Ovary (tissue), 9 donors: ENCODE measurements around the gene ARID2. TPM values are rescaled to one million over a fixed set of nuclear protein-coding genes. Genes with fewer than 3 reads are reported as not detected.

Source experiments
- DNase-seq, 5 donors: peaks; one replicate each; pipeline ENCODE4 v3.0.0-alpha.2; 2019 to 2020
- H3K27ac ChIP-seq, 2 donors: fragments of 200-600 bp; one replicate each; pipeline versions ENCODE4 v1.5.1 to v1.8.0; 2019 to 2022
- H3K27me3 ChIP-seq: fragments of 200-600 bp; one replicate; pipeline ENCODE4 v1.8.0; 2022
- H3K36me3 ChIP-seq: fragments of 200-600 bp; sonication (generic); one replicate; pipeline ENCODE4 v1.5.1; 2019
- H3K4me1 ChIP-seq: one replicate; pipeline ENCODE4 v1.8.1; 2013; ENCODE audit warnings: mild to moderate bottlenecking, moderate library complexity; ENCODE audit not compliant: insufficient read depth
- H3K4me3 ChIP-seq: fragments of 200-600 bp; sonication (generic); one replicate; pipeline ENCODE4 v1.5.1; 2017
- H3K9me3 ChIP-seq, 2 donors: fragments of 200-600 bp in 1 of 2; sonication (generic) in 1 of 2; one replicate each; pipeline versions ENCODE4 v1.5.1 to v1.8.1; 2013 to 2019; ENCODE audit warnings: mild to moderate bottlenecking in 1 of 2, moderate library complexity in 1 of 2
- CTCF ChIP-seq, 3 donors: fragments of 450-650 bp in 2 of 3; fragments of 200-600 bp in 1 of 3; IDR thresholded peaks; one replicate each; pipeline versions ENCODE4 v1.5.1 to v1.8.0; 2016 to 2022; ENCODE audit warnings: antibody characterized with exemption in 3 of 3, mild to moderate bottlenecking in 1 of 3
- EP300 ChIP-seq: sonication (generic); formaldehyde crosslinking; IDR thresholded peaks from one replicate; pipeline ENCODE4 v1.6.1; 2017; ENCODE audit warnings: antibody characterized with exemption
- POLR2A ChIP-seq: fragments of 450-650 bp; IDR thresholded peaks from one replicate; pipeline ENCODE4 v1.6.1; 2017; ENCODE audit warnings: antibody characterized with exemption, mild to moderate bottlenecking, moderate library complexity
- WGBS, 3 donors: extraction: QIAGEN DNeasy Blood & Tissue Kit in 1 of 3; methylation state at CpG; one replicate each; pipeline versions ENCODE4 v1.1.5 to v1.1.7; 2013 to 2017; 5-methylcytosine and 5-hydroxymethylcytosine counted together
- intact Hi-C, 4 donors: fragments of 100-400 bp; cut with DNase I; formaldehyde crosslinking; loops; one replicate each; pipeline versions ENCODE4 v1.11.0 to v1.15.1; 2022 to 2023
- polyA plus RNA-seq, 2 donors: library from polyadenylated mRNA; stranded (reverse); fragments of 200-250 nt in 1 of 2; fragments of 350-450 nt in 1 of 2; fragmentation: Illumina TruSeq in 1 of 2; extraction: RNeasy Lipid Tissue Mini Kit (QIAGEN cat#74804) in 1 of 2; gene quantifications; one replicate each; pipeline ENCODE4 v1.2.3, GENCODE V29; 2013 to 2014
- total RNA-seq, 7 donors: library from RNA; depleted of rRNA in 2 of 7; stranded (reverse); fragments of >200 nt in 2 of 7; fragmentation: NEBNext Ultra II Directional in 3 of 7; extraction: Animal tissue kit (Norgen Biotek cat#: 25700) in 3 of 7; gene quantifications; one replicate each; pipeline versions ENCODE4 v1.1.0 to v1.2.4, GENCODE V29; 2016 to 2023
- donor health status: DM: no; HTN: no; CAD: no; lungs with moderate emphysema.
- donor health status: DM: no; HTN: no; CAD: no.
- donor health status: Bipolar disorder and iron deficiency.
- donor health status: DM: yes; HTN: yes; CAD: no.
- donor health status: DM: no; HTN: no; CAD: no.
- donor health status: DM: yes; HTN: yes; CAD: no.

The ARID2 gene
- total and polyA plus RNA-seq, 9 donors = 7.9 to 39.5 (median 32.1) TPM

GRCh38 chr12:45756666-45757065, 27.2 kb downstream of the ARID2 start:
- no peak for TF ChIP-seq EP300
- no peak for TF ChIP-seq POLR2A
- no peaks in the 10 kb centered on the region for H3K36me3 ChIP-seq
- no peaks in the 10 kb centered on the region for H3K4me1 ChIP-seq
- no peak for DNase-seq
- no peak overlapping the region for H3K27ac ChIP-seq
- no peaks in the 10 kb centered on the region for H3K27me3 ChIP-seq
- 69 to 77% (median 70%) methylated on average over 3 of the region's 3 CpGs for WGBS, 3 donors
- H3K9me3 ChIP-seq = no peaks in the 10 kb centered on the region
- no peak overlapping the region for H3K4me3 ChIP-seq
- intact Hi-C loops = no loop called here

- H3K4me1 ChIP-seq = no peaks in the 10 kb centered on the region
- no peak for DNase-seq
- WGBS, 3 donors = 63 to 84% (median 74%) methylated on average over 3 of the region's 3 CpGs
- no peaks in the 10 kb centered on the region for H3K9me3 ChIP-seq
- H3K36me3 ChIP-seq = no peaks in the 10 kb centered on the region
- no peak for TF ChIP-seq EP300
- TF ChIP-seq CTCF (IDR thresholded peaks at IDR 0.05) = no peak
- no peak for TF ChIP-seq POLR2A
- no peak overlapping the region for H3K4me3 ChIP-seq
- intact Hi-C loops = no loop called here
- H3K27ac ChIP-seq = no peak overlapping the region
- H3K27me3 ChIP-seq = no peaks in the 10 kb centered on the region
Measured at GRCh38 chr12:45757172-45757571, 27.7 kb downstream of the ARID2 start.

GRCh38 chr12:45760333-45760732, 30.8 kb downstream of the ARID2 start:
- H3K36me3 ChIP-seq = no peaks in the 10 kb centered on the region
- H3K27me3 ChIP-seq = no peaks in the 10 kb centered on the region
- no peak for TF ChIP-seq EP300
- no peak for TF ChIP-seq CTCF (IDR thresholded peaks at IDR 0.05)
- no peak overlapping the region for H3K27ac ChIP-seq
- no peak for DNase-seq
- no peaks in the 10 kb centered on the region for H3K9me3 ChIP-seq
- no peak overlapping the region for H3K4me3 ChIP-seq
- no peaks in the 10 kb centered on the region for H3K4me1 ChIP-seq
- 86 to 90% (median 90%) methylated on average over 4 of the region's 4 CpGs for WGBS, 3 donors
- intact Hi-C loops = no loop called here

GRCh38 chr12:45762185-45763110, 32.9 kb downstream of the ARID2 start:
- DNase-seq = no peak
- no peak overlapping the region for H3K4me3 ChIP-seq
- H3K27me3 ChIP-seq = no peaks in the 10 kb centered on the region
- no peaks in the 10 kb centered on the region for H3K36me3 ChIP-seq
- H3K9me3 ChIP-seq = no peaks in the 10 kb centered on the region
- H3K27ac ChIP-seq = no peak overlapping the region
- WGBS, 3 donors = 58 to 63% (median 59%) methylated on average over 3 of the region's 3 CpGs
- no peak for TF ChIP-seq EP300
- peak in 2 of 3 donors; percentile 34 to 36 for TF ChIP-seq CTCF (IDR thresholded peaks at IDR 0.05)
- intact Hi-C loops = no loop called here
- H3K4me1 ChIP-seq = no peaks in the 10 kb centered on the region

GRCh38 chr12:45763381-45763780, 33.9 kb downstream of the ARID2 start:
- Histone ChIP-seq H3K36me3 (no peaks in the 10 kb centered on the region), H3K9me3 (no peaks in the 10 kb centered on the region), H3K27me3 (no peaks in the 10 kb centered on the region), H3K27ac (no peak overlapping the region), H3K4me3 (no peak overlapping the region), H3K4me1 (no peaks in the 10 kb centered on the region)
- WGBS, 3 donors = 94 to 98% (median 97%) methylated on average over 4 of the region's 4 CpGs
- intact Hi-C loops = no loop called here
- no peak for DNase-seq
- TF ChIP-seq EP300 (no peak), POLR2A (no peak), CTCF (IDR thresholded peaks at IDR 0.05) (no peak)
